GM23338 (cell line): ENCODE measurements around the gene IFNLR1. TPM values are rescaled to one million over a fixed set of nuclear protein-coding genes. Genes with fewer than 3 reads are reported as not detected.

ENCODE experiments used
- ATAC-seq: fragments of 200-7000 bp; cut with Tn5 transposase; 3 replicates; pipeline ENCODE4 v1.9.1; 2020
- DNase-seq: peaks from one replicate; pipeline ENCODE4 v3.0.0-alpha.2; 2015; ENCODE audit warnings: low spot score
- H2AFZ ChIP-seq: fragments of 200-600 bp; sonication (generic); 2 replicates; pipeline ENCODE4 v1.8.0; 2016; ENCODE audit warnings: antibody characterized with exemption, mild to moderate bottlenecking, moderate library complexity
- H3F3A ChIP-seq: fragments of 200-600 bp; sonication (generic); replicated peaks from 2 replicates; pipeline ENCODE4 v1.8.0; 2017; ENCODE audit warnings: antibody characterized with exemption, mixed run types, low read depth
- H3K27ac ChIP-seq: fragments of 200-600 bp; sonication (generic); 2 replicates; pipeline ENCODE4 v1.6.1; 2016; ENCODE audit warnings: low read depth
- H3K27me3 ChIP-seq: fragments of 200-600 bp; sonication (generic); 2 replicates; pipeline ENCODE4 v1.8.0; 2016; ENCODE audit warnings: mild to moderate bottlenecking, mixed run types, moderate library complexity; ENCODE audit not compliant: insufficient read depth
- H3K36me3 ChIP-seq: fragments of 200-600 bp; sonication (generic); 2 replicates; pipeline ENCODE4 v1.8.0; 2016; ENCODE audit warnings: mild to moderate bottlenecking; ENCODE audit not compliant: insufficient read depth
- H3K4me1 ChIP-seq: fragments of 200-600 bp; sonication (generic); 2 replicates; pipeline ENCODE4 v1.8.0; 2016; ENCODE audit warnings: mild to moderate bottlenecking, moderate library complexity; ENCODE audit not compliant: insufficient read depth
- H3K4me2 ChIP-seq: fragments of 200-600 bp; sonication (generic); 2 replicates; pipeline ENCODE4 v1.7.1; 2017; ENCODE audit warnings: mixed run types
- H3K4me3 ChIP-seq: fragments of 200-600 bp; sonication (generic); 2 replicates; pipeline ENCODE4 v1.6.1; 2016; ENCODE audit warnings: mixed run types
- H3K79me2 ChIP-seq: fragments of 200-600 bp; sonication (generic); replicated peaks from 2 replicates; pipeline ENCODE4 v1.8.0; 2017; ENCODE audit warnings: mild to moderate bottlenecking; ENCODE audit not compliant: insufficient read depth
- H3K9me2 ChIP-seq: fragments of 200-600 bp; sonication (generic); 2 replicates; pipeline ENCODE4 v1.8.0; 2017; ENCODE audit not compliant: insufficient read depth
- H4K20me1 ChIP-seq: fragments of 200-600 bp; sonication (generic); replicated peaks from 2 replicates; pipeline ENCODE4 v1.8.0; 2017; ENCODE audit warnings: mild to moderate bottlenecking; ENCODE audit not compliant: insufficient read depth
- H3K27ac Mint-ChIP-seq: 2 replicates; pipeline ENCODE4 v1.8.0; 2020; ENCODE audit warnings: inconsistent platforms, mild to moderate bottlenecking, moderate library complexity, mixed read lengths
- H3K27me3 Mint-ChIP-seq: 3 replicates; pipeline ENCODE4 v1.8.0; 2022; ENCODE audit warnings: low read depth, mild to moderate bottlenecking, moderate library complexity, mixed read lengths, inconsistent platforms; ENCODE audit not compliant: insufficient read depth, poor library complexity
- H3K36me3 Mint-ChIP-seq: 3 replicates; pipeline ENCODE4 v1.8.0; 2021; ENCODE audit warnings: low read depth, mild to moderate bottlenecking, inconsistent platforms, moderate library complexity, mixed read lengths
- H3K4me1 Mint-ChIP-seq: 3 replicates; pipeline ENCODE4 v1.8.0; 2020; ENCODE audit warnings: mild to moderate bottlenecking, inconsistent platforms, mixed read lengths
- H3K4me3 Mint-ChIP-seq: 3 replicates; pipeline ENCODE4 v1.8.0; 2021; ENCODE audit warnings: moderate library complexity, mild to moderate bottlenecking, inconsistent platforms, mixed read lengths
- H3K9me3 Mint-ChIP-seq: 3 replicates; pipeline ENCODE4 v1.8.0; 2020; ENCODE audit warnings: moderate library complexity, mild to moderate bottlenecking, inconsistent platforms, mixed read lengths
- CREB1 ChIP-seq: fragments of 250-450 bp; sonication (Bioruptor Pico); IDR thresholded peaks from 2 replicates; pipeline ENCODE4 v1.5.0; 2020; ENCODE audit warnings: low read depth, mild to moderate bottlenecking, moderate library complexity
- CTCF ChIP-seq, 2 experiments: fragments of 200-600 bp in 1 of 2; sonication (generic) in 1 of 2; conservative IDR thresholded peaks; 2 replicates each; pipeline versions ENCODE4 v1.5.1 to v1.6.1; 2016 to 2017; ENCODE audit warnings: antibody characterized with exemption in 2 of 2, low read depth in 2 of 2, mild to moderate bottlenecking in 2 of 2, moderate library complexity in 1 of 2
- ETS1 ChIP-seq: IDR thresholded peaks from 2 replicates; pipeline ENCODE4 v1.6.1; 2016; ENCODE audit warnings: antibody characterized with exemption
- EZH2 ChIP-seq: fragments of 200-600 bp; sonication (generic); IDR thresholded peaks from one replicate; pipeline ENCODE4 v1.8.0; 2017; ENCODE audit warnings: antibody characterized with exemption, mild to moderate bottlenecking, low read depth; ENCODE audit not compliant: unreplicated experiment
- EZH2phosphoT487 ChIP-seq: fragments of 200-600 bp; sonication (generic); IDR thresholded peaks from one replicate; pipeline ENCODE4 v1.8.1; 2018; ENCODE audit warnings: antibody characterized with exemption; ENCODE audit not compliant: unreplicated experiment
- JUNB ChIP-seq: IDR thresholded peaks from one replicate; pipeline ENCODE4 v1.6.1; 2016; ENCODE audit warnings: antibody characterized with exemption; ENCODE audit not compliant: unreplicated experiment
- NANOG ChIP-seq: IDR thresholded peaks from 2 replicates; pipeline ENCODE4 v1.6.1; 2016; ENCODE audit warnings: antibody characterized with exemption, borderline replicate concordance
- POLR2AphosphoS5 ChIP-seq: IDR thresholded peaks from 2 replicates; pipeline ENCODE4 v1.6.1; 2016; ENCODE audit warnings: antibody characterized with exemption, low read depth
- REST ChIP-seq: IDR thresholded peaks from one replicate; pipeline ENCODE4 v1.6.1; 2018; ENCODE audit warnings: antibody characterized with exemption; ENCODE audit not compliant: unreplicated experiment
- STAT1 ChIP-seq: IDR thresholded peaks from one replicate; pipeline ENCODE4 v1.6.1; 2016; ENCODE audit warnings: antibody characterized with exemption; ENCODE audit not compliant: unreplicated experiment
- ZNF114 ChIP-seq: fragments of 250-450 bp; sonication (Bioruptor Pico); IDR thresholded peaks from 2 replicates; pipeline ENCODE4 v1.5.0; 2020; ENCODE audit warnings: mild to moderate bottlenecking, moderate library complexity
- ZNF331 ChIP-seq: fragments of 250-450 bp; sonication (Bioruptor Pico); IDR thresholded peaks from 2 replicates; pipeline ENCODE4 v1.5.0; 2020; ENCODE audit warnings: low read depth, mild to moderate bottlenecking, moderate library complexity
- ZNF462 ChIP-seq: fragments of 250-450 bp; sonication (Bioruptor Pico); IDR thresholded peaks from 2 replicates; pipeline ENCODE4 v1.5.0; 2020; ENCODE audit warnings: mild to moderate bottlenecking, moderate library complexity
- polyA plus RNA-seq: library from polyadenylated mRNA; unstranded; fragments of >200 nt; fragmentation: Nextera tagmentation; extraction: Ambion mirVana; gene quantifications from 2 replicates; pipeline ENCODE4 v1.2.1, GENCODE V29; 2016
- total RNA-seq: library from RNA; depleted of rRNA; stranded (reverse); fragments of >200 nt; shearing (Covaris generic); gene quantifications from 2 replicates; pipeline ENCODE4 v1.2.3, GENCODE V29; 2014

The IFNLR1 gene
- total and polyA plus RNA-seq, 2 experiments from 2014 or later = 4.2 to 6.2 TPM

GRCh38 chr1:24224086-24224485 is 37.0 kb upstream of the IFNLR1 start:
- Mint-ChIP-seq H3K4me3 (no peak overlapping the region), H3K36me3 (no peaks in the 10 kb centered on the region), H3K4me1 (no peaks in the 10 kb centered on the region), H3K27me3 (peaks cover 5% of the 10 kb centered on the region), H3K9me3 (no peaks in the 10 kb centered on the region), H3K27ac (no peak overlapping the region)
- DNase-seq (no peak), ATAC-seq (no peak)
- Histone ChIP-seq H3K9me2 (no peaks in the 10 kb centered on the region), H3K4me2 (no peak overlapping the region), H2AFZ (no peak overlapping the region), H4K20me1 (no peaks in the 10 kb centered on the region), H3K4me3 (no peak overlapping the region), H3F3A (no peaks in the 10 kb centered on the region), H3K36me3 (no peaks in the 10 kb centered on the region), H3K79me2 (no peaks in the 10 kb centered on the region), H3K27ac (no peak overlapping the region), H3K4me1 (no peaks in the 10 kb centered on the region), H3K27me3 (no peaks in the 10 kb centered on the region)
- TF ChIP-seq ETS1 = no peak
- no peak for TF ChIP-seq CREB1
- TF ChIP-seq EZH2phosphoT487 = no peak
- TF ChIP-seq EZH2 = no peak
- no peak for TF ChIP-seq ZNF462
- TF ChIP-seq ZNF114 = no peak
- no peak for TF ChIP-seq ZNF331 (CRISPR knock-in tag)
- no peak for TF ChIP-seq NANOG
- TF ChIP-seq CTCF (conservative IDR thresholded peaks at IDR 0.05; ENCODE audit: low read depth in 2 of 2) = no peak
- TF ChIP-seq JUNB = no peak
- TF ChIP-seq STAT1 = no peak
- no peak for TF ChIP-seq POLR2AphosphoS5
- no peak for TF ChIP-seq REST
